Brain microvascular endothelial cell (primary cell): ENCODE data around the gene SLC25A13.

Source experiments
- DNase-seq: peaks from one replicate; pipeline ENCODE4 v3.0.0-alpha.2; 2020
- H3K27ac ChIP-seq: fragments of 250-450 bp; sonication (Bioruptor Pico); 2 replicates; pipeline ENCODE4 v1.5.1; 2020; ENCODE audit warnings: mild to moderate bottlenecking, moderate library complexity
- H3K27me3 ChIP-seq: fragments of 250-450 bp; sonication (Bioruptor Pico); replicated peaks from 2 replicates; pipeline ENCODE4 v1.5.1; 2020; ENCODE audit warnings: mild to moderate bottlenecking
- H3K36me3 ChIP-seq: fragments of 250-450 bp; sonication (Bioruptor Pico); replicated peaks from 2 replicates; pipeline ENCODE4 v1.5.1; 2020; ENCODE audit warnings: mild to moderate bottlenecking
- H3K4me3 ChIP-seq: 2 replicates; pipeline ENCODE4 v1.5.1; 2011; ENCODE audit warnings: low read depth, mild to moderate bottlenecking, control low read depth, low read length, moderate library complexity
- in situ Hi-C: cut with HindIII; loops from 2 replicates; pipeline ENCODE4 v1.10.0; 2017; ENCODE audit warnings: low sequenced_read_pairs, low pct_ligation_motif_present
- TF ChIP-seq, protein P1 (sequence below): IDR thresholded peaks from 2 replicates; pipeline ENCODE4 v1.5.1; 2011; ENCODE audit warnings: low read depth, mild to moderate bottlenecking, moderate library complexity, low read length, control low read depth, inconsistent platforms; ENCODE audit errors: missing control alignments

SLC25A13 gene

DNA sequence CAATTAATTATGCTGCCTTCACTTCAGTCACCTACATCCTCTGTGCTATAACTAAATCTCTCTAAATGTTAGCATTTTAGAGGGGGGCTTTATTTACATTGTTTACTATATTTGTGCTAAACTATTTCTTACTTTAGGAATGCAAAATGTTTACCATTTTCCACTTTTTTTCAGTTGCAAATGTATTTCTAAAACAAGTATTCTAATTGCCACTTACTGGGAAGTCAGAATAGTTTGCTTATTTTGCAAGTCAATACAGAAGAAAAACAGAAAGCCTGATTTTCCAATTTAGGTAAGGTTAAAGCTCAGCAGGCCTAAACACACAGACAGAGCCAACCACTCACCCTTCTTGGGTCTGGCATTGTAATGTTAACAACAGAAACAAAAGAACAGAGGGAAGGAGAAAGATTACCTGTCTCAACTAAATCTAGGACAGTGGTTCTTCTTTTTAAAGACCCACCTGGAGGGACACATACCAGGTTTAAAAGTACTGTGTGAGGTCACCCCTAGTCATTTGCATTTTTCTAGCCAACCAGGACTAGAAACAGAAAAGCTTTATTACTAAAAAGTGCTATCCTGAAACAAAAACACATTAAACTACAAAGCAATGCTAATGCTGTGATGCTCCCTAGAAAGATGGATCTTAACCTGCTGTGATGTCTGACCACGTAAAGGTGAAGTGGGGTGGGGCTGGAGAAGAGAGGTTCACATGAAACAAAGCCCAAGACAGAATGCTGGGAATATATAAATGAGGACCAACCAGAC, 178.2 kb downstream of the SLC25A13 start:
- no peak overlapping the region for H3K27ac ChIP-seq
- no peak overlapping the region for H3K4me3 ChIP-seq
- in situ Hi-C loops: no loop called here
- H3K27me3 ChIP-seq: no peaks in the 10 kb centered on the region
- TF ChIP-seq, protein P1, sequence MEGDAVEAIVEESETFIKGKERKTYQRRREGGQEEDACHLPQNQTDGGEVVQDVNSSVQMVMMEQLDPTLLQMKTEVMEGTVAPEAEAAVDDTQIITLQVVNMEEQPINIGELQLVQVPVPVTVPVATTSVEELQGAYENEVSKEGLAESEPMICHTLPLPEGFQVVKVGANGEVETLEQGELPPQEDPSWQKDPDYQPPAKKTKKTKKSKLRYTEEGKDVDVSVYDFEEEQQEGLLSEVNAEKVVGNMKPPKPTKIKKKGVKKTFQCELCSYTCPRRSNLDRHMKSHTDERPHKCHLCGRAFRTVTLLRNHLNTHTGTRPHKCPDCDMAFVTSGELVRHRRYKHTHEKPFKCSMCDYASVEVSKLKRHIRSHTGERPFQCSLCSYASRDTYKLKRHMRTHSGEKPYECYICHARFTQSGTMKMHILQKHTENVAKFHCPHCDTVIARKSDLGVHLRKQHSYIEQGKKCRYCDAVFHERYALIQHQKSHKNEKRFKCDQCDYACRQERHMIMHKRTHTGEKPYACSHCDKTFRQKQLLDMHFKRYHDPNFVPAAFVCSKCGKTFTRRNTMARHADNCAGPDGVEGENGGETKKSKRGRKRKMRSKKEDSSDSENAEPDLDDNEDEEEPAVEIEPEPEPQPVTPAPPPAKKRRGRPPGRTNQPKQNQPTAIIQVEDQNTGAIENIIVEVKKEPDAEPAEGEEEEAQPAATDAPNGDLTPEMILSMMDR: no peak
- DNase-seq: no peak
- no peaks in the 10 kb centered on the region for H3K36me3 ChIP-seq

DNA sequence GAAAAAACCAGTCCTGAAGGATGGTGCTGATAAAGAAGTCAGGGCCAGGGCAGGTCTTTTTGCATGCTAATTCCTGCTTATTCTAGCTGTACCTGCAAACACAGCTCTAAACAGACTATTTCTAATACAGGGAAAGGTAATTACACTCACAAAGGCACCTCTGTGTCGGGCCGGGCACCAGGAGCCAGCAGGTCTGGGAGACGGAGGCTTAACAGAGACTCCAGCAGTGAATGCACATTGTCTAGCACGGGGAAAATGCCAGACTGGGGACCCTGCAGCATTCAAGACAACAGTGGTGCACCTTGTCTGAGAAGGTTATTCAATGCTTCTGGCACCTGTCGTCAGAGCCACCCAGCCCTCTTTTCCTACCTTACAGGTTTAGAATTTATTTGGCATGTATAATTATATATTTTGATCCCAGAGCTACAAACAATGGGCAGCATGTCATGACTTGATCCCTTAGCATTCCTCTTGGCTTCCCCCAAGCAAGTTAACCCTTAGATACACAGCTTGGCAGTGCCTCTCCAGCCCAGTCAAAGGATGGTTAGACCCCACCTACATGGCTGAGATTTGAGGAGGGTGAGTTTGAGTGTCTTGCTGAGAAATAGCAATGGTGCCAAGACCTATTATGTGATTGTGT, 185.2 kb downstream of the SLC25A13 start:
- Histone ChIP-seq H3K36me3 (no peaks in the 10 kb centered on the region), H3K27ac (no peak overlapping the region), H3K27me3 (no peaks in the 10 kb centered on the region), H3K4me3 (no peak overlapping the region)
- TF ChIP-seq, protein P1: no peak
- DNase-seq: no peak
- in situ Hi-C loops: no loop called here

DNA sequence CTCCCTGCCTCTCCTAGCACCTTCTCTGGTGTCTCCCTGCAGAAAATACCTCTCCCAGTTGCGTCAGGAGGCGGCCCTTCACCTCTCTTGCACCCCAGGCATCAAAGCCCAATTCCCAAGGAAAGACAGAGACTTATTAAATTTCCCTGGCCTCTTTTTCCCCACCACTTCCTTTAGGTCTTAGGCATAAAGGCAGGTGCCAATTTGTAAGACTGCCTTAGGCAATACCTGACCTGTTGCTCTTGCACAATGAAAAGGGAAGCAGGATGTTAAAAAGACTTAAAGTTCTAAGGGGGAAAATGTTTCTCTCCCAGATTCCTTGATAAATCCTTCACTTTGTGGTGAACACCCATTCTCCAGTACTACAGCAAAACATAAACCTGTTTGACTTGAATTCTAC, 186.7 kb downstream of the SLC25A13 start:
- TF ChIP-seq, protein P1: no peak
- no peak overlapping the region for H3K4me3 ChIP-seq
- H3K36me3 ChIP-seq: no peaks in the 10 kb centered on the region
- in situ Hi-C loops: no loop called here
- no peak for DNase-seq
- H3K27me3 ChIP-seq: no peaks in the 10 kb centered on the region
- no peak overlapping the region for H3K27ac ChIP-seq

DNA sequence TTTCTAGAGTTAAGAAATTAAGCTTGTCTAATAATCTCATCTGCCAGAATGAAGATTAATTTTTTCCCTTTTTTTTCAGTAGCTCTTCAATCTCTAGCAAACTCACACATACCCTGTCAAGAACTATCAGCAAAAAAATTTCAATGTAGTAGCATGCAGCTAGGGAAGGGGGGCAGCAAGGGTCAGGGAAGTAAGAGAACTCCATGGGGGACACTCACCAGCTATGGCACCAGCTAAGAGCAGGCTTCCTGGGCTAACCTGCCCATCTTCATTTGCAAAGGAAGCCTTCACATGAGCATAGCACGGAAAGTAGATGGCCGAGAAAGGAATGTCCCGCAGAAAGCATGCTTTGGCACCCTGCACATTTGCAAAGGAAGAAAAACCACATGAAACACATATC, 190.4 kb downstream of the SLC25A13 start:
- in situ Hi-C loops: no loop called here
- Histone ChIP-seq H3K27ac (no peak overlapping the region), H3K36me3 (no peaks in the 10 kb centered on the region), H3K27me3 (no peaks in the 10 kb centered on the region), H3K4me3 (no peak overlapping the region)
- DNase-seq: no peak
- TF ChIP-seq, protein P1: no peak

DNA sequence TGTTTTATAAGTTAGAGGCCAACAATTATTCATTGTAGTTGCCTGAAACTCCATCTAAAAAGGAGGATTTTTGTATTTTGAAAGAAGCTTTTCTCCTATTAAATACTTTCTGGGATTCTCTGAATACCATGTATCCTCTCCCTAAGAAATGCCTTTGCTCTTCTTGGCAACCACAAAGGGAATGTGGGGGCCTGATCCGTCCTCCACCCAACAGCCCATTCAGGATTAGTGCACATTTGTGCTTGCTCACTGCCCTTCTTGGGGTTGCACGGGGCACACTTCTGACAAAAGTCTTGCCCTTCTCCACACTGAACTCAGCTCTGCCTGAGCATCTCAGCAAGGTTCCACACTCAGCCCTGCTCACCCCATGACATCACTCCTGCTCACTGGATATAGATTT, 194.2 kb downstream of the SLC25A13 start:
- H3K4me3 ChIP-seq: no peak overlapping the region
- H3K27me3 ChIP-seq: no peaks in the 10 kb centered on the region
- in situ Hi-C loops: no loop called here
- DNase-seq: no peak
- no peak overlapping the region for H3K27ac ChIP-seq
- TF ChIP-seq, protein P1: no peak
- no peaks in the 10 kb centered on the region for H3K36me3 ChIP-seq
